GM12878 (cell line): ENCODE measurements around the gene FTH1. TPM values are rescaled to one million over a fixed set of nuclear protein-coding genes. Genes with fewer than 3 reads are reported as not detected.

ENCODE experiments used
- CREM ChIP-seq: IDR thresholded peaks from 2 replicates; pipeline ENCODE4 v1.6.1; 2014; ENCODE audit warnings: antibody characterized with exemption, low read depth
- FOXK2 ChIP-seq: fragments of 450-650 bp; IDR thresholded peaks from 2 replicates; pipeline ENCODE4 v1.6.1; 2017; ENCODE audit warnings: mild to moderate bottlenecking, moderate library complexity
- HDAC2 ChIP-seq: fragments of 200-600 bp; sonication (generic); IDR thresholded peaks from 2 replicates; pipeline ENCODE4 v1.6.1; 2017
- IKZF2 ChIP-seq, 2 experiments: fragments of 450-650 bp; IDR thresholded peaks; 2 replicates each; pipeline ENCODE4 v1.6.1; 2017; ENCODE audit warnings: mild to moderate bottlenecking in 2 of 2, moderate library complexity in 2 of 2
- PML ChIP-seq: IDR thresholded peaks from 2 replicates; pipeline ENCODE4 v1.6.1; 2012; ENCODE audit warnings: low read length, inconsistent platforms
- TBL1XR1 ChIP-seq: IDR thresholded peaks from 2 replicates; pipeline ENCODE4 v1.6.1; 2012; ENCODE audit warnings: low read depth, low read length, improper control_type of control experiment
- WRNIP1 ChIP-seq: IDR thresholded peaks from 2 replicates; pipeline ENCODE4 v1.6.1; 2011; ENCODE audit warnings: low read depth, low read length, improper control_type of control experiment, borderline replicate concordance
- ZNF207 ChIP-seq: fragments of 450-650 bp; IDR thresholded peaks from 2 replicates; pipeline ENCODE4 v1.6.1; 2014; ENCODE audit warnings: antibody characterized with exemption, mild to moderate bottlenecking, borderline replicate concordance
- polyA plus RNA-seq, 11 experiments: library from polyadenylated mRNA; depleted of rRNA in 4 of 11; unstranded in 6 of 11; stranded (reverse) in 5 of 11; fragments of >200 nt; fragmentation: Nextera tagmentation in 4 of 11; fragmentation: Illumina TruSeq in 1 of 11; extraction: Ambion mirVana in 4 of 11; extraction: Trizol in 1 of 11; gene quantifications; 1 replicate in 1 of 11; 2 replicates in 10 of 11; pipeline versions ENCODE4 v1.2.1 to v1.2.3, GENCODE V29; 2011 to 2016; ENCODE audit warnings: inconsistent platforms in 2 of 11, missing spikeins in 2 of 11, low read depth in 1 of 11
- total RNA-seq, 4 experiments: library from RNA; depleted of rRNA in 3 of 4; stranded (reverse); fragments of >200 nt in 3 of 4; fragmentation: Illumina TruSeq in 1 of 4; extraction: Trizol in 1 of 4; gene quantifications; 2 replicates each; pipeline versions ENCODE4 v1.2.1 to v1.2.3, GENCODE V29; 2013 to 2021
- TF ChIP-seq, protein P1 (sequence below): IDR thresholded peaks from 2 replicates; pipeline ENCODE4 v1.6.1; 2012; ENCODE audit warnings: improper control_type of control experiment, low read depth, low read length; ENCODE audit not compliant: insufficient replicate concordance
- TF ChIP-seq, protein P2 (sequence below): IDR thresholded peaks from 2 replicates; pipeline ENCODE4 v1.6.1; 2012; ENCODE audit warnings: low read length, inconsistent platforms
- TF ChIP-seq, protein P3 (sequence below): fragments of 450-650 bp; IDR thresholded peaks from 2 replicates; pipeline ENCODE4 v1.6.1; 2018; ENCODE audit warnings: mild to moderate bottlenecking, low read depth, moderate library complexity; ENCODE audit not compliant: partially characterized antibody
- TF ChIP-seq, protein P4 (sequence below): fragments of 450-650 bp; IDR thresholded peaks from 2 replicates; pipeline ENCODE4 v1.6.1; 2016; ENCODE audit warnings: mild to moderate bottlenecking, moderate library complexity, borderline replicate concordance

FTH1 gene
- total and polyA plus RNA-seq, 10 of the 15 experiments (the other 5 are each of a cell fraction or from before 2014, with no cell fraction given), result 289 to 4,154 (median 960) TPM

DNA sequence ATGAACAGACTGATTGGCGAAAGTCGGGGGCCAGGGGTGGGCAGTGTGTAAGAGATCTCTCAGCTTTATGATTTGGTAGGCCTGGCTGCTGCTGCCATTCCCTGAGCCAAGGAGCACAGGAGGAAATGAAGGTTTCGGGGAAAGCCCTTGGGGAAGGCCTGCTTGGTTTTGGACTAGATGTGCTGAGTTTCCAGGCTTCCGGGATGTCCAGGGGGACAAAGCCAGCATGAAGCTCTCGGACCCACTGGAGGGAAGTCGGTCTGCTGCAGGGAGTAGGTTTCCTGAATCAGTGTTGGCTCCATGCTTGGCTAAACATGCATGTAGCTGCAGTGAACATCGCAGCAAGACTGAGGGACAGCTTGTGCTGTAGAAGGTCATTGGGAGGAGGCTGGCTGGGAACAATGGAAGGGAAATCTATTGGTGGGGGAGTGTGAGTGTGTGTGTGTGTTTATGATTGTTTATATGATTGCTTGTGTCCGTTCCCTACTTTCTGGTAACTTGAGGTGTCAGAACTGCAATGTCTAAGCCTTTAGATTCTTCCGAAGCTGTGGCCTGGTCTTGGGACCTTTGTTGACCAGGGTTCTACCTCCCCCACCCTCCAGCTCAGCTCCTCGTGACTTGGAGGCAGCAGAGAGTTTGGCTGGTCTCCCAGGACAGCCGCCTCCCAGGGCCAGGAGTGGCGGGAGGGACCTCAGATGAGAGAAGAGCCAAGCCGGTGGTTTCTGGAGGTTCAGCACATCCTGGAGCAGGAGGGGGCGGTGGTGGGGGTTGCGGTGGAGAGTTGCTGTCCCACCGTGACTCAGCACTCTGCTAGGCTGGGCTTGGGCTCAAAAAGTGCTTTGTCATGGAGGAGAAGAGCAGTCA, 4.0 kb upstream of the FTH1 start (continued):
- TF ChIP-seq, protein P1, sequence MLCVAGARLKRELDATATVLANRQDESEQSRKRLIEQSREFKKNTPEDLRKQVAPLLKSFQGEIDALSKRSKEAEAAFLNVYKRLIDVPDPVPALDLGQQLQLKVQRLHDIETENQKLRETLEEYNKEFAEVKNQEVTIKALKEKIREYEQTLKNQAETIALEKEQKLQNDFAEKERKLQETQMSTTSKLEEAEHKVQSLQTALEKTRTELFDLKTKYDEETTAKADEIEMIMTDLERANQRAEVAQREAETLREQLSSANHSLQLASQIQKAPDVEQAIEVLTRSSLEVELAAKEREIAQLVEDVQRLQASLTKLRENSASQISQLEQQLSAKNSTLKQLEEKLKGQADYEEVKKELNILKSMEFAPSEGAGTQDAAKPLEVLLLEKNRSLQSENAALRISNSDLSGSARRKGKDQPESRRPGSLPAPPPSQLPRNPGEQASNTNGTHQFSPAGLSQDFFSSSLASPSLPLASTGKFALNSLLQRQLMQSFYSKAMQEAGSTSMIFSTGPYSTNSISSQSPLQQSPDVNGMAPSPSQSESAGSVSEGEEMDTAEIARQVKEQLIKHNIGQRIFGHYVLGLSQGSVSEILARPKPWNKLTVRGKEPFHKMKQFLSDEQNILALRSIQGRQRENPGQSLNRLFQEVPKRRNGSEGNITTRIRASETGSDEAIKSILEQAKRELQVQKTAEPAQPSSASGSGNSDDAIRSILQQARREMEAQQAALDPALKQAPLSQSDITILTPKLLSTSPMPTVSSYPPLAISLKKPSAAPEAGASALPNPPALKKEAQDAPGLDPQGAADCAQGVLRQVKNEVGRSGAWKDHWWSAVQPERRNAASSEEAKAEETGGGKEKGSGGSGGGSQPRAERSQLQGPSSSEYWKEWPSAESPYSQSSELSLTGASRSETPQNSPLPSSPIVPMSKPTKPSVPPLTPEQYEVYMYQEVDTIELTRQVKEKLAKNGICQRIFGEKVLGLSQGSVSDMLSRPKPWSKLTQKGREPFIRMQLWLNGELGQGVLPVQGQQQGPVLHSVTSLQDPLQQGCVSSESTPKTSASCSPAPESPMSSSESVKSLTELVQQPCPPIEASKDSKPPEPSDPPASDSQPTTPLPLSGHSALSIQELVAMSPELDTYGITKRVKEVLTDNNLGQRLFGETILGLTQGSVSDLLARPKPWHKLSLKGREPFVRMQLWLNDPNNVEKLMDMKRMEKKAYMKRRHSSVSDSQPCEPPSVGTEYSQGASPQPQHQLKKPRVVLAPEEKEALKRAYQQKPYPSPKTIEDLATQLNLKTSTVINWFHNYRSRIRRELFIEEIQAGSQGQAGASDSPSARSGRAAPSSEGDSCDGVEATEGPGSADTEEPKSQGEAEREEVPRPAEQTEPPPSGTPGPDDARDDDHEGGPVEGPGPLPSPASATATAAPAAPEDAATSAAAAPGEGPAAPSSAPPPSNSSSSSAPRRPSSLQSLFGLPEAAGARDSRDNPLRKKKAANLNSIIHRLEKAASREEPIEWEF, result no peak
- peak; percentile 51; the same call in 1 of the 2 replicates for TF ChIP-seq FOXK2
- TF ChIP-seq, protein P2, sequence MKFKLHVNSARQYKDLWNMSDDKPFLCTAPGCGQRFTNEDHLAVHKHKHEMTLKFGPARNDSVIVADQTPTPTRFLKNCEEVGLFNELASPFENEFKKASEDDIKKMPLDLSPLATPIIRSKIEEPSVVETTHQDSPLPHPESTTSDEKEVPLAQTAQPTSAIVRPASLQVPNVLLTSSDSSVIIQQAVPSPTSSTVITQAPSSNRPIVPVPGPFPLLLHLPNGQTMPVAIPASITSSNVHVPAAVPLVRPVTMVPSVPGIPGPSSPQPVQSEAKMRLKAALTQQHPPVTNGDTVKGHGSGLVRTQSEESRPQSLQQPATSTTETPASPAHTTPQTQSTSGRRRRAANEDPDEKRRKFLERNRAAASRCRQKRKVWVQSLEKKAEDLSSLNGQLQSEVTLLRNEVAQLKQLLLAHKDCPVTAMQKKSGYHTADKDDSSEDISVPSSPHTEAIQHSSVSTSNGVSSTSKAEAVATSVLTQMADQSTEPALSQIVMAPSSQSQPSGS, result no peak
- TF ChIP-seq, protein P3, sequence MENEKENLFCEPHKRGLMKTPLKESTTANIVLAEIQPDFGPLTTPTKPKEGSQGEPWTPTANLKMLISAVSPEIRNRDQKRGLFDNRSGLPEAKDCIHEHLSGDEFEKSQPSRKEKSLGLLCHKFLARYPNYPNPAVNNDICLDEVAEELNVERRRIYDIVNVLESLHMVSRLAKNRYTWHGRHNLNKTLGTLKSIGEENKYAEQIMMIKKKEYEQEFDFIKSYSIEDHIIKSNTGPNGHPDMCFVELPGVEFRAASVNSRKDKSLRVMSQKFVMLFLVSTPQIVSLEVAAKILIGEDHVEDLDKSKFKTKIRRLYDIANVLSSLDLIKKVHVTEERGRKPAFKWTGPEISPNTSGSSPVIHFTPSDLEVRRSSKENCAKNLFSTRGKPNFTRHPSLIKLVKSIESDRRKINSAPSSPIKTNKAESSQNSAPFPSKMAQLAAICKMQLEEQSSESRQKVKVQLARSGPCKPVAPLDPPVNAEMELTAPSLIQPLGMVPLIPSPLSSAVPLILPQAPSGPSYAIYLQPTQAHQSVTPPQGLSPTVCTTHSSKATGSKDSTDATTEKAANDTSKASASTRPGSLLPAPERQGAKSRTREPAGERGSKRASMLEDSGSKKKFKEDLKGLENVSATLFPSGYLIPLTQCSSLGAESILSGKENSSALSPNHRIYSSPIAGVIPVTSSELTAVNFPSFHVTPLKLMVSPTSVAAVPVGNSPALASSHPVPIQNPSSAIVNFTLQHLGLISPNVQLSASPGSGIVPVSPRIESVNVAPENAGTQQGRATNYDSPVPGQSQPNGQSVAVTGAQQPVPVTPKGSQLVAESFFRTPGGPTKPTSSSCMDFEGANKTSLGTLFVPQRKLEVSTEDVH, result no peak
- TF ChIP-seq, protein P4, sequence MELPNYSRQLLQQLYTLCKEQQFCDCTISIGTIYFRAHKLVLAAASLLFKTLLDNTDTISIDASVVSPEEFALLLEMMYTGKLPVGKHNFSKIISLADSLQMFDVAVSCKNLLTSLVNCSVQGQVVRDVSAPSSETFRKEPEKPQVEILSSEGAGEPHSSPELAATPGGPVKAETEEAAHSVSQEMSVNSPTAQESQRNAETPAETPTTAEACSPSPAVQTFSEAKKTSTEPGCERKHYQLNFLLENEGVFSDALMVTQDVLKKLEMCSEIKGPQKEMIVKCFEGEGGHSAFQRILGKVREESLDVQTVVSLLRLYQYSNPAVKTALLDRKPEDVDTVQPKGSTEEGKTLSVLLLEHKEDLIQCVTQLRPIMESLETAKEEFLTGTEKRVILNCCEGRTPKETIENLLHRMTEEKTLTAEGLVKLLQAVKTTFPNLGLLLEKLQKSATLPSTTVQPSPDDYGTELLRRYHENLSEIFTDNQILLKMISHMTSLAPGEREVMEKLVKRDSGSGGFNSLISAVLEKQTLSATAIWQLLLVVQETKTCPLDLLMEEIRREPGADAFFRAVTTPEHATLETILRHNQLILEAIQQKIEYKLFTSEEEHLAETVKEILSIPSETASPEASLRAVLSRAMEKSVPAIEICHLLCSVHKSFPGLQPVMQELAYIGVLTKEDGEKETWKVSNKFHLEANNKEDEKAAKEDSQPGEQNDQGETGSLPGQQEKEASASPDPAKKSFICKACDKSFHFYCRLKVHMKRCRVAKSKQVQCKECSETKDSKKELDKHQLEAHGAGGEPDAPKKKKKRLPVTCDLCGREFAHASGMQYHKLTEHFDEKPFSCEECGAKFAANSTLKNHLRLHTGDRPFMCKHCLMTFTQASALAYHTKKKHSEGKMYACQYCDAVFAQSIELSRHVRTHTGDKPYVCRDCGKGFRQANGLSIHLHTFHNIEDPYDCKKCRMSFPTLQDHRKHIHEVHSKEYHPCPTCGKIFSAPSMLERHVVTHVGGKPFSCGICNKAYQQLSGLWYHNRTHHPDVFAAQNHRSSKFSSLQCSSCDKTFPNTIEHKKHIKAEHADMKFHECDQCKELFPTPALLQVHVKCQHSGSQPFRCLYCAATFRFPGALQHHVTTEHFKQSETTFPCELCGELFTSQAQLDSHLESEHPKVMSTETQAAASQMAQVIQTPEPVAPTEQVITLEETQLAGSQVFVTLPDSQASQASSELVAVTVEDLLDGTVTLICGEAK, result no peak
- TF ChIP-seq HDAC2, result no peak
- peak; percentile 63 to 77 for TF ChIP-seq IKZF2 (IDR thresholded peaks at IDR 0.05)
- no peak for TF ChIP-seq CREM
- TF ChIP-seq WRNIP1, result no peak
- no peak for TF ChIP-seq ZNF207
- TF ChIP-seq PML, result no peak
- no peak for TF ChIP-seq TBL1XR1
